Measurements from ENCODE around the gene ARPC4. TPM values are rescaled to one million over a fixed set of nuclear protein-coding genes. Genes with fewer than 3 reads are reported as not detected.

The ARPC4 gene
- total RNA-seq, 2 donors from 2014 or later, result 155 to 192 TPM

DNA sequence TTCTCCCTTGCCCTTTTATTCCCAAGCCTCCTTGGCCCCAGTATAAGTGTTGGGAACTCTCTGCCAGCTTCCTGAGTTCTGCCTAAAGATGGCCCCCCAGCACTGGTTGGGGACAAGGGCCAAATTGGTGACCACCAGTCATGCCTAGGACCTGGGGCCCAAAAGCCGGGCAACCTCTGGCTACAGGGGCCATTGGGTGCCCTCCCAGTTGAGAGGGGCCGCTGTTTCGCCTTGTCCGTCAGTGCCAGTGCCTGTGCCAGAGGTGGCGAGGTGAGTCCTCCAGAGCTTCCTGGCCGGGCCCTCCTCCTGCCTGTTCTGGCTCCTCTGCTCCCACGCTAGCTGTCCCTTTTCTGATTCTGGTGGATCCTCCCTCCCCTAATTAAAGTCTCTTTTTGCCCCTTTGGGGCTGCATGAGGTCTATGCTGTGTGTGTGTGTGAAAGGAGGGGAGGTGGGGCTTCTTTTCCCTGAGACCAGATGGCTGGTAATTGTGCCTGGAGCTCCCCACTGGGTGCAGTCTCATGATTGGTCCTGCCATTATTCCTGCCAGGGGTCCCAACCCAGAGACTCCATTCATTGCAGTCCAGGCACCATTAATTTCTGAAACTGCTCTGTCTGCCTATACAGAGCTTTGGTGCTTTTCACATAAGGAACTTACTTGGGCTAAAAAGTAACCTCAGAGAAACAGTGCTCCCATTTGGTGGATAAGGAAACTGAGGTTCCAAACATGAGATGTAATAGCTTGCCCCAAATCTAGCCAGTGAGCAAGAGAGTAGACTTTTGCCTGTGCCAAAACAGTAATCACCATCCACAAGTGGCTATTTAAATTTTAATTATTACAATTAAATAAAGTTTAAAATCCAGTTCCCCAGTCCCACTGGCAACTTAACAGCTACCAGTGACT lies 14.1 kb downstream of the ARPC4 start:
- Mint-ChIP-seq H3K27me3 (no peaks in the 10 kb centered on the region), H3K4me3 (no peak overlapping the region), H3K36me3 (ENCODE audit: low read depth) (peaks cover 12% of the 10 kb centered on the region), H3K4me1 (peaks cover 44% of the 10 kb centered on the region), H3K27ac (peak overlapping the region; percentile 94)
- no peak for ATAC-seq
- no peak for DNase-seq
- no peaks in the 10 kb centered on the region for H3K9me3 ChIP-seq (ENCODE audit: control insufficient read depth, low read length, poor library complexity, severe bottlenecking)

DNA sequence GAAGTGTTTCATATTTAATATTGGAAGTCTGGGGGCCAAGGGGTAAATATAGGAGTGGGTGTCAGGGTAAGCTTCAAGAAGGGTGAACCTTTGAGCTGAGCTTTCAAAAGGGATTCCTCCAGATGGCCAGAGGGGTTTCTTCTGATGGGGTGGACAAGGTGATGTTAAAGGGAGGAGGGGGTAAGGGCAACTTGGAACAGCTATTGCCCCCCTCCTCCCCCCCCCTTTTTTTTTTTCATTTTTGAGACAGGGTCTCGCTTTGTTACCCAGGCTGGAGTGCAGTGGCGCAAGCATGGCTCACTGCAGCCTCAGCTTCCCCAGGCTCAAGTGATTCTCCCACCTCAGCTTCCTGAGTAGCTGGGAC lies 15.1 kb downstream of the ARPC4 start:
- no peak overlapping the region for H3K4me3 Mint-ChIP-seq
- peaks cover 12% of the 10 kb centered on the region for H3K36me3 Mint-ChIP-seq (ENCODE audit: low read depth)

DNA sequence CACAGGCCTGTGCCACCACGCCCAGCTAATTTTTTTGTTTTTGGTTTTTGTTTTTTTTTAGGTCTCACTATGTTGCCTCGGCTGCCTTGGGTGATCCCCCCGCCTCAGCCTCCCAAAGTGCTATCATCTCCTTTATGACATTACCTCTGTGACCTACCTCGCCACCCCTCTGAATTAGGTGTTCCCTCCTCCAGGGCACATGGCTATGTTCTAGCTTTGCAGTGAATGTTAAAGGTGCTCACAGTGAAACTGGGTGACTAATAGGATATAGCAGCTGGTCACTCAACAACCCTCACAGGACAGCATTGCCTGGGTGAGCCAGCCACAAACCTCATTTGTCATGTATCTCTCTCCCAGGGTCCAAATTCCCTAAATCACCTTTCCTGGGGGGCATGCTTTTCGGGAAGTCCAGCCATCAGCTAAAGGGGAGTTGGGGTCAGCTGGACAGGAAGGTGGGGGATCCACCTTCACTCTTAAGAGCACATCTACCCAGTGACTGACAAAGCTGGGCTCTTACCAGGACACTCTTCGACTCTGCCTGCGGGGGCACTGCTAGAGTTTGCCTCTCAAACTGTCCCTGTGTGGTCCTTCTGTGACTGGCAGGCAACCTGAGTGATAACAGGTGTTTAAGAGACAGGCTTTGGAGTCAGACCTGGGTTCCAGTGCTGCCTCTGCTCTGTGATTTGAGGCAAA lies 15.6 kb downstream of the ARPC4 start:
- ATAC-seq (peak; percentile 72), DNase-seq (peak in 2 of 3 donors; percentile 21 to 31)
- no peaks in the 10 kb centered on the region for H3K27me3 Mint-ChIP-seq
- peaks cover 38% of the 10 kb centered on the region for H3K4me1 Mint-ChIP-seq
- peak overlapping the region; percentile 94 for H3K27ac Mint-ChIP-seq
- peak overlapping the region; percentile 93 for H3K4me3 Mint-ChIP-seq
- no peaks in the 10 kb centered on the region for H3K9me3 ChIP-seq (ENCODE audit: control insufficient read depth, low read length, poor library complexity, severe bottlenecking)
- peaks cover 9% of the 10 kb centered on the region for H3K36me3 Mint-ChIP-seq (ENCODE audit: low read depth)

More for the DNA sequence above, 15.1 kb downstream of the ARPC4 start:
- Mint-ChIP-seq H3K4me1 (peaks cover 43% of the 10 kb centered on the region), H3K27ac (peak overlapping the region; percentile 94), H3K27me3 (no peaks in the 10 kb centered on the region)
- DNase-seq (no peak), ATAC-seq (no peak)
- no peaks in the 10 kb centered on the region for H3K9me3 ChIP-seq (ENCODE audit: control insufficient read depth, low read length, poor library complexity, severe bottlenecking)

DNA sequence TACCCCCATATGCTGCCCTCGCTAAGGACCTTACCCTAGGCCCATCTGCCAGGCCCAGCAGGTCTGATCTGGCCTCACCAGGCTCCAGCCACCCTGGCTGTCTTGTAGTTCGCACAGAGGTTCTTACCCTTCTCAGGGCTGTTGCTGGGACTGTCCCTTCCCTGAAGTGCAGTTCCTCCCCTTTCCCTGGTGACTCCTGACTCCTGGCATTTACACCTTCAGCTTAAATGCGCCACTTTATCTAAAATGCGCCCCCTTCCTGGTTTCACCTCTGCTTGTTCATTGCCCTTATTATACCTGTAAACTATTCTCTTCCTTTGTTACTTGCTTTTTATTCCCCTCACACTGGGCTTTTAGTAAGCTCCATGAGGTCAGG lies 16.3 kb downstream of the ARPC4 start:
- H3K36me3 Mint-ChIP-seq (ENCODE audit: low read depth), result peaks cover 7% of the 10 kb centered on the region
- H3K27ac Mint-ChIP-seq, result peak overlapping the region; percentile 94
- H3K27me3 Mint-ChIP-seq, result no peaks in the 10 kb centered on the region
- H3K9me3 ChIP-seq (ENCODE audit: control insufficient read depth, low read length, poor library complexity, severe bottlenecking), result no peaks in the 10 kb centered on the region
- no peak for DNase-seq
- peak overlapping the region; percentile 93 for H3K4me3 Mint-ChIP-seq
- peak; percentile 15 for ATAC-seq
- peaks cover 37% of the 10 kb centered on the region for H3K4me1 Mint-ChIP-seq

DNA sequence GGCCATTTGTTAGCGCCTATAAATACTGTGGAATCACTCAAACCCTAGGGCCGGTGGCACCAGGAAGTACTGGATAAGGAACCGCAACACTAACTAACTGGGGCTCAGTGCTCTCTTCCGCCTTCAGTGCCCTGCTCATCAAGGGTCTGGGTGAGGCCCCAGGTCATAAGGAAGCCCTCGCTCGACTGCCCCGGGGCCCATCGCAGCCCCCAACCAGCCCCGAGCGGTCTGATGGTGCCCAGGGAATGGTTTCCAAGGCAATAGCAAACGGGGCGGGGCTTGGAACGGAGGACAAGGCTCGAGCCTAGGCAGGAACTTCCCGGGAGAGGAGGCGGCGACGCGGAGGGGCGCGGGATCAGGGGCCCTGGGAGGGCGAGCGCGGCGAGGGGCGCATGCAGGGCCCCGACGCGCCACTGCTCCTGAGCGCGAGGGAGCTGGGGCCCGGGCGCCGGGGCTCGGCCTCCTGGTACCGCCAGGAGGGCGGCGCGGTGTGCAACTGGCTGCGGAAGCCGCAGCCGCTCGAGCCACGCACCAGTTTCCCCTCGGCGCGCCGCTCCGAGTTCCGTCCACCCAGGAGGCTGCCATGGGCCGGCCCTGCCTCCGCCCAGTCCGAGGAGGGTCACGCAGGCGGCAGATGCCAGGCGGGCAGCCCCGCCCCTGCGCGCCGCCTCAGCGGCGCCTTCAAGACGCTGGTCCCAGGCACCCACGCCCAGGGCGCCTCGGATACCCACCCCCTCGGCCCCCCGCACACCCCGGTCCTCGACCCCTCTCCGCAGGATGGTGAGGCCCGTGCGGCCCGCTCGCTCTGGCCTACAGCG lies 16.9 kb downstream of the ARPC4 start, which contains the start of gene TTLL3:
TSS of gene TTLL3 (plus strand) at position 648 of the 818 bp plus-strand sequence. CDS start 400 bp downstream, outside the sequence.
- Mint-ChIP-seq H3K36me3 (ENCODE audit: low read depth) (peaks cover 7% of the 10 kb centered on the region), H3K4me3 (peak within 1 kb of the TSS; percentile 93), H3K27me3 (no peaks in the 10 kb centered on the region), H3K4me1 (peaks cover 37% of the 10 kb centered on the region), H3K27ac (peak within 1 kb of the TSS; percentile 94)
- ATAC-seq (peak; percentile 70), DNase-seq (peak; percentile 33 to 38 (median 37))
- H3K9me3 ChIP-seq (ENCODE audit: control insufficient read depth, low read length, poor library complexity, severe bottlenecking), result no peaks in the 10 kb centered on the region

DNA sequence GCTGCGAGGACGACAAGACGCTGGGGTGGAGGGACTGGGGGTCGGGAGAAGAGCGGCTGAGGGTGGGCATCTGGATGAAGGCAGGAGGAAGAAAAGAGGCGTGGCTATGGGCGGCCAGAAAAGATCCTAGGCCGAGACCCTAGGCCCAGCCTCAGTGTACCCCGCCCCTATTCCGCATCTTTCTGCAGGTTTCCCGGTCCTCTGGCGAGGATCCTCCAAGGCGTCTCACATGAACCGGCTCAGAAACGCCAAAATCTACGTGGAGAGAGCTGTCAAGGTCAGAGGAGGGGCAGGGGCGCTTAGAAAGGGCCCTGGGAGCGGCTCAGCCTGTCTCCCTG lies 17.5 kb downstream of the ARPC4 start:
- Mint-ChIP-seq H3K27me3 (no peaks in the 10 kb centered on the region), H3K4me3 (peak overlapping the region; percentile 93)

DNA sequence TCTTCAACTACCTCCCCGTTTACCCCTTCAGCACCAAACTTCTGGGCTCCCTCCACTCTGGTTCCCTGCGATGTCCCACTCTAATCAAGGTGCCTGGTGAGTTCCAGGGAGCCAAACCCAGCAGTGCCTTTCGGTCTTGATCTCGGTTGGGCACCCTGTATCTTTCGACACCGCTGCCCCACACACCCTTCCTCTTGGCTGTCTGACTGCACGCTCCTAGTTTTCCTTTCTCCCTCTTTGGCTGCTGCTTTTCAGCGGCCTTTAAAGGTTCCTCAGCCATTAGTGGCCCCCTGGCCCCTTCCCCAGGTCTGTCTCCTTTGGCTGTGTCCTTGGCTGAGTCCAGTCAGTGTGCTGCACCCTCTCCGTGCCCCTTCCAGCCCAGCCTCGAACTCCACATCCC lies 18.0 kb downstream of the ARPC4 start:
- Mint-ChIP-seq H3K27ac (peak overlapping the region; percentile 94), H3K4me3 (peak overlapping the region; percentile 93), H3K36me3 (ENCODE audit: low read depth) (peaks cover 7% of the 10 kb centered on the region), H3K27me3 (no peaks in the 10 kb centered on the region), H3K4me1 (peaks cover 35% of the 10 kb centered on the region)
- DNase-seq (no peak), ATAC-seq (no peak)
- H3K9me3 ChIP-seq (ENCODE audit: control insufficient read depth, low read length, poor library complexity, severe bottlenecking), result no peaks in the 10 kb centered on the region

More for the DNA sequence above, 17.5 kb downstream of the ARPC4 start:
- peak overlapping the region; percentile 94 for H3K27ac Mint-ChIP-seq
- ATAC-seq, result no peak
- no peaks in the 10 kb centered on the region for H3K9me3 ChIP-seq (ENCODE audit: control insufficient read depth, low read length, poor library complexity, severe bottlenecking)
- DNase-seq, result no peak
- peaks cover 37% of the 10 kb centered on the region for H3K4me1 Mint-ChIP-seq
- peaks cover 7% of the 10 kb centered on the region for H3K36me3 Mint-ChIP-seq (ENCODE audit: low read depth)

DNA sequence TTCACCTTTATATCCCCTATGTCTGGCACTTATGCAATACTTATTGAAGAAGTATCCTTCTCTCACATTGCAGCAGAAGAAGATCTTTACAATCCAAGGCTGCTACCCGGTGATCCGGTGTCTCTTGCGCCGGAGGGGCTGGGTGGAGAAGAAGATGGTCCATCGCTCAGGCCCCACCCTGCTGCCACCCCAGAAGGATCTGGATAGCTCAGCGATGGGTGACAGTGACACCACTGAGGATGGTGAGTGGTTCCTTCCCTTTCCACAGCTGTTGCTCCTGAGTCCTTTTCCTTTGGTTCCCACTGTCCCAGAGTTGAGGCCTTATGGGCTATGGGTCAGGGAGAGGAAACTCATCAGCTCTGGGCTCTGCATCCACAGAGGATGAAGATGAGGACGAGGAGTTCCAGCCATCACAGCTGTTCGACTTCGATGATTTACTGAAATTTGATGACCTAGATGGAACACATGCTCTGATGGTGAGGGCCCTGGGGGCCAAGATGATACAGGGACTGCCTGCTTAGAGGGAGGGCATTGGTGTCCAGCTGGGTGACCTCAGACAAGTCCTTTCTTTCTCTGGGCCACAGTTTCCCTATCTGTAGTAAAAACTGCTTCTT lies 20.1 kb downstream of the ARPC4 start:
- DNase-seq (no peak), ATAC-seq (no peak)
- no peaks in the 10 kb centered on the region for H3K27me3 Mint-ChIP-seq
- peak overlapping the region; percentile 29 for H3K27ac Mint-ChIP-seq
- H3K4me1 Mint-ChIP-seq, result peaks cover 29% of the 10 kb centered on the region
- H3K36me3 Mint-ChIP-seq (ENCODE audit: low read depth), result peaks cover 7% of the 10 kb centered on the region
- no peak overlapping the region for H3K4me3 Mint-ChIP-seq
- no peaks in the 10 kb centered on the region for H3K9me3 ChIP-seq (ENCODE audit: control insufficient read depth, low read length, poor library complexity, severe bottlenecking)

DNA sequence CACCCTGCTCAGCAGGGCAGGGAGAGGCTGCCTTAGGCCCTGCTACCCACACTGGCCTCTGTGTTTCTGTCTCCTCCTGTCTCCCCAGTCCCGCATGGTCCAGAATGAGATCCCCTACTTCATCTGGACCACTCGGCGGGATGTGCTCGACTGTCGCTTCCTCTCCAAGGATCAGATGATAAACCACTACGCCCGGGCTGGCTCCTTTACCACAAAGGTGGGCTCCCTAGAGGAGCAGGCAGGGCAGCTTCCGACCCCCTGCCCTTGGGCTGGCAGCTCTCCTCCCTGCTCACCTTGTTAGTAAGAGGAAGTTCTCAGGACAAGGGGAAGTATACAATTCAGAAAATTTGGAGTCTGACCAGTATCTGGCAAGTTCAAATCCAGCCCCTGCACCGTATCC lies 23.1 kb downstream of the ARPC4 start:
- Mint-ChIP-seq H3K36me3 (ENCODE audit: low read depth) (peaks cover 13% of the 10 kb centered on the region), H3K4me1 (peaks cover 8% of the 10 kb centered on the region), H3K27ac (no peak overlapping the region), H3K27me3 (no peaks in the 10 kb centered on the region), H3K4me3 (no peak overlapping the region)
- no peak for ATAC-seq
- DNase-seq, result no peak
- H3K9me3 ChIP-seq (ENCODE audit: control insufficient read depth, low read length, poor library complexity, severe bottlenecking), result no peaks in the 10 kb centered on the region

DNA sequence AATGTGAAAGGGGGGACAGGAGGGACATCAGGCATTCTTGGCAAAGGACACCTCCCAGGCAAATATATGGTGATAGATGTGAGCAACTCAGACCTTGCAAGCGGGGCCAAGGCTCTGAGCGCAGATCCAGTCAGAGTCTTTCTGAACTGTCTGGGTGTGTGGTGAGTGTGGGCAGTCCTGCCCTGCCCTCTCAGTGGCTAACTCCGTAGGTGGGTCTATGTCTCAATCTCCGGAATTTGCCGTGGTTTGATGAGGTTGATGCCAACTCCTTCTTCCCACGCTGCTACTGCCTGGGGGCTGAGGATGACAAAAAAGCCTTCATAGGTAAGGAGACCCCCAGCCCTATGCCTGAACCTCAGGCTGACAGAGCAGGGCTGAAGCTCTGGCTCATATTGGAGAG lies 24.6 kb downstream of the ARPC4 start:
- H3K36me3 Mint-ChIP-seq (ENCODE audit: low read depth), result peaks cover 6% of the 10 kb centered on the region
- H3K4me1 Mint-ChIP-seq, result no peaks in the 10 kb centered on the region
- ATAC-seq (no peak), DNase-seq (no peak)
- no peak overlapping the region for H3K4me3 Mint-ChIP-seq
- H3K27me3 Mint-ChIP-seq, result no peaks in the 10 kb centered on the region
- H3K9me3 ChIP-seq (ENCODE audit: control insufficient read depth, low read length, poor library complexity, severe bottlenecking), result no peaks in the 10 kb centered on the region
- H3K27ac Mint-ChIP-seq, result no peak overlapping the region

DNA sequence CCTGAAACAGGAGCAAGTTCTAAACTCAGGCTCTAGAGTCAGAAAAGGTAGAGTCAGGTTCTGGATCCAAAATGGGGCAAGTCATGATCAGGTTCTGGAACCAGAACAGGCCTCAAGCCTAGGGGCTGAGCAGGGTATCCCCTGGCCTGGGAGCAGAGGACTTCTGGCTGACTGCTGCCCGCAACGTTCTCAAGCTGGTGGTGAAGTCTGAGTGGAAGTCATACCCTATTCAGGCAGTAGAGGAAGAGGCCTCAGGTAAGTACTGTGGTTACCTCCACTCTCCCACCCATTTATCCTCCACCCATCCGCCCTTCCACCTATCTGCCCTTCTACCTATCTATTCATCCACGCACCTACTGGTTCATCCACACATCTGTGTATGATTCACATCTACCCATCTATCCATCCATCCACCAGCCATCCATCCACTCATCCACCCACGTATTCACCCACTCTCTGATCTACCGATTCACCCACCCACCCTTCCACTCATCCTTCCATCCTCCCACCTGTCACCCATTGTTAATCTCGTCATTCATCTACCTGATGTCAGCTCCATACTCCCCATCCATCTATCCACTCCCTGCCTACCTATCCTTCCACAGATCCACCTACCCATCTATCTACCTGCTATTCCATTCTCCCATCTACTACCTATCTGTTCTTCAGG lies 25.9 kb downstream of the ARPC4 start:
- no peak overlapping the region for H3K4me3 Mint-ChIP-seq
- no peak for ATAC-seq
- H3K27me3 Mint-ChIP-seq, result no peaks in the 10 kb centered on the region
- DNase-seq, result no peak
- H3K36me3 Mint-ChIP-seq (ENCODE audit: low read depth), result peaks cover 6% of the 10 kb centered on the region
- H3K27ac Mint-ChIP-seq, result no peak overlapping the region
- H3K9me3 ChIP-seq (ENCODE audit: control insufficient read depth, low read length, poor library complexity, severe bottlenecking), result no peaks in the 10 kb centered on the region
- no peaks in the 10 kb centered on the region for H3K4me1 Mint-ChIP-seq

DNA sequence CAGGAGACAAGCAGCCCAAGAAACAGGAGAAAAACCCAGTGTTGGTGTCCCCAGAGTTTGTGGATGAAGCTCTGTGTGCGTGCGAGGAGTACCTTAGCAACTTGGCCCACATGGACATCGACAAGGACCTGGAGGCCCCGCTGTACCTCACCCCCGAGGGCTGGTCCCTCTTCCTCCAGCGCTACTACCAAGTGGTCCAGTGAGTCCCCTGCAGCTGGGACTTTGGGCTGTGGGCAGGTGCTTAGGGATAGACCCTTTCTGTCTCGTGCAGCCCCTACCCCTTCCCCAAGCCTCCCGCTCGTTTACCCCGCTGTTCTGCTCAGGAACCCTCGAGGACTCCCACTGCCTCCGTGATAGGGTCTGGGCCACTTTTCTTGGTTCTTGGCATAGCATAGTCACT lies 27.7 kb downstream of the ARPC4 start:
- no peak for DNase-seq
- H3K4me1 Mint-ChIP-seq, result no peaks in the 10 kb centered on the region
- H3K4me3 Mint-ChIP-seq, result no peak overlapping the region
- H3K27me3 Mint-ChIP-seq, result no peaks in the 10 kb centered on the region
- peaks cover 6% of the 10 kb centered on the region for H3K36me3 Mint-ChIP-seq (ENCODE audit: low read depth)
- no peak for ATAC-seq
- peak overlapping the region; percentile 85 for H3K27ac Mint-ChIP-seq
- H3K9me3 ChIP-seq (ENCODE audit: control insufficient read depth, low read length, poor library complexity, severe bottlenecking), result no peaks in the 10 kb centered on the region

Data from T-helper 17 cell (primary cell).